HG02973 (cell line): ENCODE data around the gene ZNF418.

Experiments
- ATAC-seq: cut with Tn5 transposase; IDR thresholded peaks from one replicate; pipeline ENCODE4 v1.9.1; 2021; ENCODE audit warnings: moderate library complexity; ENCODE audit not compliant: unreplicated experiment

ZNF418 gene

GRCh38 chr19:57934820-57935665, at the start of gene ZNF418:
ZNF418 (minus strand) TSS chr19:57935402; CDS start chr19:57933822, 1,580 bp downstream.
- ATAC-seq, result no peak

GRCh38 chr19:57978586-57979289, 43.5 kb upstream of the ZNF418 start:
- ATAC-seq, result no peak

GRCh38 chr19:57974434-57974833, 39.2 kb upstream of the ZNF418 start, which contains the start of gene C19orf18:
C19orf18 (minus strand) TSS chr19:57974534; CDS start chr19:57974432, 102 bp downstream.
- no peak for ATAC-seq

GRCh38 chr19:57964761-57965160, 29.6 kb upstream of the ZNF418 start:
- ATAC-seq, result no peak

GRCh38 chr19:57961785-57962184, 26.6 kb upstream of the ZNF418 start:
- no peak for ATAC-seq

GRCh38 chr19:57954996-57955395, 19.8 kb upstream of the ZNF418 start:
- no peak for ATAC-seq

GRCh38 chr19:57949702-57950101, 14.5 kb upstream of the ZNF418 start:
- ATAC-seq, result no peak

GRCh38 chr19:57949296-57949695, 14.1 kb upstream of the ZNF418 start:
- ATAC-seq, result no peak

GRCh38 chr19:57947419-57948134, 12.4 kb upstream of the ZNF418 start, which contains the start of gene ZNF256:
ZNF256 (minus strand) TSS chr19:57947706; CDS start chr19:57947474, 232 bp downstream.
- peak; percentile 77 for ATAC-seq

- no peak for ATAC-seq
Measured at GRCh38 chr19:57947088-57947418, 11.9 kb upstream of the ZNF418 start.

- ATAC-seq, result no peak
Measured at GRCh38 chr19:57946316-57946715, 11.1 kb upstream of the ZNF418 start.

GRCh38 chr19:57941593-57941992, 6.4 kb upstream of the ZNF418 start:
- ATAC-seq, result no peak

GRCh38 chr19:57935731-57936130, 529 bp upstream of the ZNF418 start:
- no peak for ATAC-seq

- ATAC-seq, result no peak
Measured at GRCh38 chr19:57927587-57927986, 7.6 kb downstream of the ZNF418 start.

- peak; percentile 99 for ATAC-seq
Measured at GRCh38 chr19:57916168-57916995, 18.8 kb downstream of the ZNF418 start, which contains the start of gene ZNF417. ZNF417 (minus strand) TSS chr19:57916592; CDS start chr19:57916411, 181 bp downstream.

GRCh38 chr19:57914531-57914930, 20.7 kb downstream of the ZNF418 start:
- no peak for ATAC-seq

- ATAC-seq, result no peak
Measured at GRCh38 chr19:57907394-57907793, 27.8 kb downstream of the ZNF418 start.

GRCh38 chr19:57905258-57905657, 29.9 kb downstream of the ZNF418 start:
- no peak for ATAC-seq

- no peak for ATAC-seq
Measured at GRCh38 chr19:57903618-57904184, 31.5 kb downstream of the ZNF418 start.

GRCh38 chr19:57900311-57900710, 34.9 kb downstream of the ZNF418 start:
- no peak for ATAC-seq
